GM18858 (cell line): Measurements from ENCODE around the gene TRAPPC5.
"Not testable (repeated sequence)": the region's sequence is repeated elsewhere in the genome, so short reads cannot be mapped to it uniquely, and the experiment has no call there.

Experiments used
- ATAC-seq: cut with Tn5 transposase; IDR thresholded peaks from one replicate; pipeline ENCODE4 v1.9.1; 2021; ENCODE audit not compliant: unreplicated experiment

TRAPPC5 gene

DNA sequence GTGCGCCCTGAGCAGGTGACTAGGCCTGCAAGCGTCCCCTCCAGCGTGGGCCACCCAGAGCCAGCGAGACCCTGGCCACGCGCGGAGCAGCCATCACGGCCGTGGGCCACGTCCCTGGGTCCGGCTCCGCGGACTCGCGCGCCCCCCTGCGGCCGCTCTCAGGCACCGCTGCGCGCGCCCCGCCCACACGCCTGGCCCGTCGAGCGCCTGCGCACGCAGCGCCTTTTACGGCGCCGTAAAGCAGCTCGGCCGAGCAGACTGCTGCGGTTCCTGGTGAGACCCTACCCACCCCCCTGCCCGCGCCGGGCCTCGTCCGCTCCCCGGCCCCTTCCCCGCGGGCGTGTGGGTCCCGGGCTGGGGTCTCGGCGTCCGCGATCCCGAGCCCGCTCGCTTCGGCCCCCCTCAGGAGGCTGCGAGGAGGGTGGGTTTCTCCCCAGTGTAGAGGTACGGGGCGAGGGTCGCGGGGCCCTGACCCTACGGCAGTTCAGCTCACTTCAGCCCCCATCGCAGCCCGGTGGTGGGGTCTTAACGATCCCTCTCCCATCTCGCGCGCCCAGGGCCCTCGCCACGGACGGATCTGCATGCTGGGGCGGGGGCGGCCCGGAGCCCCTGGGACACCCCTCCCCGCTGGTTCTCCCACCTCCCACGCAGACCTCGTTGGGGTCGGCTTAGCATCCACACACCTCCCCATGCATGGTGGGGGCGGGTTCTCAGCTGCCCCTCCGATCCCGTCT is at the start of gene TRAPPC5:
Gene TRAPPC5, plus strand, starts transcription at position 228 of the 734 bp plus-strand sequence. CDS start 1,421 bp downstream, outside the sequence.
- ATAC-seq, result no peak

DNA sequence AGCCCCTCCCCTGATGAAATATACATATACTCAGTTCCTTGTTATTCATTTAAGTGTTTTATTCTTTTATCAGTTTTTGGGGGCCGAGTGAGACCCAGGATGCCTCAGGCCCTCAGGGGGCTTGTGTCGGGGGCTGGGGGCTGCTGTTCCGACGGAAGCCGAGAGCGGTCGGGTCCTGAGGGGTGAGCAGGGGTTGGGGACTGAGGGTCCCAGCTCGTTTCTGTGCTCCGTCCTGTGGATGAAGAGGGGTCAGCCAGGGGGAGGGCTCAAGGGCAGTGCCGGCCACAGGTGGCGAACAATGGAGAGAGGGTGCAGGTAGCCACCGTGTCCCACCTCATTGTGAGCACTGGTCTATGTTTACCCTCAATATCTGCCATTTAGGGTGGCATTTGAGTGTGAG is 49.1 kb upstream of the TRAPPC5 start:
- ATAC-seq, result no peak

DNA sequence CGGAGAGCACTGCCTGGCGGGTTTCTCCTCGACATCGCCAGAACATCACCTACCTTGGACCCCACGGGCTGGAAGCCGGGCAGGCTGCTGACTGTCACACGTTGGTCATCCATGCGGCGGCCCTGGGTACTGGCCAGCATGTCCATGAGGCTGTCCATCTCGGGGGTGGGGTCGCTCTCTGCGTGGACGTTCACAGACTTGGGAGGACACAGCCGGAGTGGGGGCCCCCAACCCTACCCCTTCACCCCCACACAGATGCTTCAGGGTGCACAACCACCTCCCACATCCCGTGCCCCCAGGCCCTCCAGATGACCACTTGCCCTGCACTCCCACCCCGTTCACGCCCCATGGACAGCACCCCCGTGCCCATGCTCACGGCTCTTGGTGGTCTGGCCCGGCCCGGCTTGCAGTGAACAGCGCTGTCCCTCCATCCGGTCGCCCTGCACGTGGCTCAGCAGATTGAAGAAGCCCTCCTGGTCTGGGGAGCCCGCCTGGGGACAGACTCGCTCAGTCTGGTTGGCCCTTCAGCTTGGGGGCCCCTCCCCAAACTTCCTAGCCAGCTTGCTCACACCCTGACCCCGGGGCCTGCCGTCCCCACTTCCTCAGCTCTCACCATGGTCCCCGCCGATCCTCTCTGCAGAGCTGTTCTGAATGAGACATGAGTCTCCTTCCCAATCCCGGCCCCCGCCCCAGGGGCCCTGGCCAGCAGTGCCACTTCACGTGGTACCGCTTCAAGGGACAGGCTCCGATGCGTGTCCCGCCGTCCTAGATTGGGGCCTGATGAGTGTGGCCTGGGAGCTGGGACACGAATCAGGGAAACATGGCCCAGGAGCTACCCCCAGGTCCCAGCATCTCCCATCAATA is 48.1 kb upstream of the TRAPPC5 start:
- no peak for ATAC-seq

DNA sequence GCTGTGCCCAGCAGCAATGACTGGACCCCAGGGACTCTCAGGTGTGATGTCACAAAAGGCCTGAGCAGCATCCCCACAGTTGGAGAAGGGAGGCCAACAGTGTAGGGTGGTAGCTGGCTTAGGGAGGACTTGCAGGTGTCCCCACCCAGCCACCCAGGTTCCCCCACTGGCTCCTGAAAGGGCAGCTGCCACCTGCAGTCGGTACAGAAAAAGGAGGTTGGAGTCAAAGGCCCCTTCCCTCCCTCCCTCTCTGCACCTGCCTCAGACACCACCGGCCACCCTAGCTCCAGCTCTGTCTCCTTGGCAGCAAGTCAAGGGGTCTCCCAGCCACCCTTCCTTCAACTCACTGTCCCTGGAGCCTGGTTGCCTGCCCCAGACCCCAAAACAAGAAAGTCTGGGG is 46.9 kb upstream of the TRAPPC5 start, which contains the start of gene PCP2:
Gene PCP2, minus strand, starts transcription at position 22 of the 400 bp plus-strand sequence. CDS start 262 bp downstream, outside the sequence.
- no peak for ATAC-seq

DNA sequence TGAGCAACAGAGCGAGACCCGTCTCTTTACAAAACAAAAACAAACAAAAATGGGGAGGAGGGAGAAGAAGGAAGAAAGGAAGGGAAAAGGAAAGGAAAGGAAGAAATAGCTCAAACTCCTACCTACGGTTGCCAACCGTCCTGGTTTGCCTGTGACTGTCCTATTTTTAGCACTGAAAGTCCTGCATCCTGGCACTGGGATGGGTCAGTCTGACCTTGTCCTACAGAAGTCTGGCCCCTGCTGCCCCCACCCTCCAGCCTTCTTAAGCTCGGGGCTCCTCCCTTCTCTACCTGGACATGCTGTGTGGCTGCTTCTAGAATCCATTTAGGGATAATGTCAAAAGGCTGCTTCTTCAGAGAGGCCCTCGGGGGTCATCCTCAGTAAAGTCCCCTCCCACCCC is 45.0 kb upstream of the TRAPPC5 start:
- no peak for ATAC-seq

DNA sequence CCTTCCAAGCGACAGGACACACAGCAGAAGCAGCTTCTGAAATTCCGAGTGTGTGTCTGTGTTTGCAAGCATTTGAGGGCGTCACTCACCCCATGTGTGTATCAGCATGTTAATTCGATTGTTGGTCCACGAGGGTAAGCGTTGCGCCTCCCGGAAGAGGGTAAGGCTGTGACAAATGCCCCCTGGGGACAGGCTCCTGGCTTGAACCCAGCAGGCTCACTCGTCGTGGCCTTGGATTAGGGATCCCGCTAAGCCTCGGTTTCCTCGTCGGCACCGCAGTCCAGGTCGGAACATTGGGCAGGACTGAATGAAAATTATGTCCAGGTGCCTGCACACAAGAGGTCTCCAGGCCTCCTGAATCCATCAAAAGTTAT is 44.3 kb upstream of the TRAPPC5 start:
- ATAC-seq, result no peak

DNA sequence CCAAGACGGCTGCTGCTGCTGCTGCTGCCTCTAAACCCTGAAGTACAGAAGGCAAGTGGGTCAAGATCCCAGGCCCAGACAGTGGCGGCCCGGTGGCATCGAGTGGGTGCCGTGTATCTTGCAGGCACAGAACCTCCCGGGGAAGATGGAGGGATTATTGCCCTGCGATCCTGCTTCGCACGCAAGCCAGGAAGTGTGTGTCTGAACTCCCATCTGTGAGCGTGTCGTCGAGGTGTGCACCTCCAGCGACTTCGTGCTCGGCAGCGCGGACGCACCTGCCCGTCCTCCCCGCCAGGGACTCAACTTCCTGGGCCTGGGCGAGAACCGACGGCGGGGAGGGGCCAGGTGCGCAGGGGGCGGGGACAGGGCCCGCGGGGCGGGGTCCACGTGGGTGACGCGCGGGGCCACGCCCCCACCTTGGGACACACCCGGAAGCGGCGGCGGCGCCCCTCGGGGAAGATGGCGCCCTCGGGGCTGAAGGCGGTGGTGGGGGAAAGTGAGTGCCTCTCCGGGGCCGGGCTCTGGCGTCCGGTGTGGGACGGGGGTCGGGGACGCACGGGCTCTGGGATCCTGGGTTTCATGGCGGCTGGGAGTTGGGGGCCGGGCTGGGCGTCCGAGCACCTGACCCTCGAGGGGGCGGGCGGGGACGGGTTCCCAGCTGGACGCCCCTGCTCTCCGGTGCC is 43.8 kb upstream of the TRAPPC5 start, which contains the start of gene STXBP2:
Gene STXBP2, plus strand, starts transcription at position 420 of the 683 bp plus-strand sequence. Its CDS starts 40 bp downstream, at position 460.
- ATAC-seq, result no peak

DNA sequence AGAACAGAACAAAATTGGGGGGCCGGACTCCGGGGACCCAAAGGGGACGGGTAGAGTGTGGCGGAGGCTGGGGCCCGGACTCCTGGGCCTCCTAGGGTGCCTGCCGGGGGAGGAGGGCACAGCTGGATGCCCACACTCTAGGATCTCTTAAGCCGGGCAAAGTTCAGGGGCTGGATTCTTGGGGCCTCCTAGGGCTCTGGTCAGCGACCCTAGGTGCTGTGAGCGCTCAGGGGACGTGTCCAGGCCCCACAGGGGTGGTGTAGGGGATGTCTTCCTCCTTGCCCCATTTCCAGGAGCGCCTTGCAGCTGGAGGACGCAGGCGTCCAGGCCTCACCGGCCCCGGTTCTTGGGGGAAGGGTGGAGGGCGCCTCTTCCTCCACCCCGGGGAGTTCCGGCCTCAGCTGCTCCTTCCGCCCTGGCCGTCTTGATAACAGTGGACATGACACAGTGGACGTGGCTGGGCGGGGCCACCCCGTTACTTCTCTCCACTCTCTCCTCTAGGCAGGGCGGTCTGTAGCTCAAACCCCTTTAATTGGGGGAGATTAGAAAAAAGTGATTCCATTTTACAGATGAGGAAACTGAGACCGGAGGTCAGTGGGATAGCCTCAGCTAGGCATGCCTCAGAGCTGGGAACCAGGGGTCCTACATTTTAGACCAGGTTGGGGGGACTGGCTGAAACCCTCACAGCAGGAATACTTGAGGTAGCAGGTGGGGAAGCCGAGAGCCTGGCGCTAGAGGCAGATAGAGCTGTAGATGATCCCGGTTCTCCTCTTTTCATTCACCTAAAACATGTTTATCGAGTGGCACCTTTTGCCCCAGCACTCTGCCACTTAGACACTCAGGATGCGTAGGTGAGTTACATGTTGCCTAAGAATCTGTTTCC is 43.0 kb upstream of the TRAPPC5 start:
- ATAC-seq, result no peak

DNA sequence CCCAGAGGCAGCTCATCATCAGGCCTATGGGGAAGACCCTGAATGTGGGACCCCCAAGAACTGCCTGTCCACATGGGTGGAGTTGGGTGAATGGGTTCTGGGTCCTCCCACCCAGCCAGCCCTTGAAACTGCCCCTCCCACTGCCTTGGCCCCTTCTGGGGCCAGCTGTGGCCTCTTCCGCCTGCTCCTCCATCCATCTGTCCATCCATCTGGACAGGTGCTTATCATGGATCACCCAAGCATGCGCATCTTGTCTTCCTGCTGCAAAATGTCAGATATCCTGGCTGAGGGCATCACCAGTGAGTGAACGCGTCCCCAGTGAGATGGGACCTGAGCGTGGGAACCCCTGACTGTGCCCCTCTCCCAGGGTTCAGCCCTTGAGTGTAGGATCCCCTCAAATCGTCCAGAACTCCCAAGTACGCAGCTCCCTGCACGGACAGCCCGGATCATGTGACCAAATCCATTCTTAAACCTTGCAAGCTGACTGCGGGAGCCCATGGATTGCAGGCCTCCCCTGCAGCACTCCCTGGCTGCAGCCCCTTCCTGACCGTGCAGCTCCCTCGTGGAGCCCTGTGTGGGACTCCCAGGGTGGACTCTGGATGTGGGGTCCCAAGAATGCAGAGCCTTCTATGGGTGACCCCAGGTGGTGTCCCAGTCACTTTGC is 41.7 kb upstream of the TRAPPC5 start:
- ATAC-seq, result no peak

DNA sequence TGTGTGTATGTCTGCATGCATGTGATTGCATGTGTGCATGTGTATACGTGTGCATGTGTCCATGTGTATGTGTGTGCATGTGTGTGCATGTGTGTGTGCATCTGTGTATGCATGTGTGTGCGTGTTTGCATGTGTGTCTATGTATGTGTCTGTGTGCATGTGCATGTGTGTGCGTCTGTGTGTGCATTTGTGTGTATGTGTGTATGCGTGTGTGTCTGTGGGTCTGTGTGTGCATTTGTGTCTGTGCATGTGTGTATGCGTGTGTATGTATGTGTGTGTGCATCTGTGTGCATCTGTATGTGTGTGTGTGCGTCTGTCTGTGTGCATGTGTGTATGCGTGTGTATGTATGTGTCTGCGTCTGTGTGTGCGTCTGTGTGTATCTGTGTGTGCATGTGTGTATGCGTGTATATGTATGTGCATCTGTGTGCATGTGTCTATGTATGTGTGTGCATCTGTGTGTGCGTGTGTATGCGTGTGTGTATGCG is 40.7 kb upstream of the TRAPPC5 start:
- ATAC-seq, result no peak

DNA sequence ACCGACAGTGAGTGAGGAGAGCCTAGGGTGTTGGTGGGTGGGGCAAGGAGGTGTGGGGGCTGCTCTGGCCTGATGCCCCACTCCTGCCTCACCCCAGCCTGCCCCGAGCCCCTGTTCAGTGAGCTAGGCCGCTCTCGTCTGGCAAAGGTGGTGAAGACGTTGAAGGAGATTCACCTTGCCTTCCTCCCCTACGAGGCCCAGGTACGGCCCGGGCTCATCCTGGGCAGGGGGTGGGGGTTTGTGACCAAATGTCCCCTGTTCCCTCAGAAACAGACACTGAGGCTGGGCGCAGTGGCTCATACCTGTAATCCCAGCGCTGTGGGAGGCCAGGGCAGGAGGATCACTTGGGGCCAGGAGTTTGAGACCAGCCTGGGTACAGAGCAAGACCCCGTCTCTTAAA is 39.8 kb upstream of the TRAPPC5 start:
- ATAC-seq, result no peak

DNA sequence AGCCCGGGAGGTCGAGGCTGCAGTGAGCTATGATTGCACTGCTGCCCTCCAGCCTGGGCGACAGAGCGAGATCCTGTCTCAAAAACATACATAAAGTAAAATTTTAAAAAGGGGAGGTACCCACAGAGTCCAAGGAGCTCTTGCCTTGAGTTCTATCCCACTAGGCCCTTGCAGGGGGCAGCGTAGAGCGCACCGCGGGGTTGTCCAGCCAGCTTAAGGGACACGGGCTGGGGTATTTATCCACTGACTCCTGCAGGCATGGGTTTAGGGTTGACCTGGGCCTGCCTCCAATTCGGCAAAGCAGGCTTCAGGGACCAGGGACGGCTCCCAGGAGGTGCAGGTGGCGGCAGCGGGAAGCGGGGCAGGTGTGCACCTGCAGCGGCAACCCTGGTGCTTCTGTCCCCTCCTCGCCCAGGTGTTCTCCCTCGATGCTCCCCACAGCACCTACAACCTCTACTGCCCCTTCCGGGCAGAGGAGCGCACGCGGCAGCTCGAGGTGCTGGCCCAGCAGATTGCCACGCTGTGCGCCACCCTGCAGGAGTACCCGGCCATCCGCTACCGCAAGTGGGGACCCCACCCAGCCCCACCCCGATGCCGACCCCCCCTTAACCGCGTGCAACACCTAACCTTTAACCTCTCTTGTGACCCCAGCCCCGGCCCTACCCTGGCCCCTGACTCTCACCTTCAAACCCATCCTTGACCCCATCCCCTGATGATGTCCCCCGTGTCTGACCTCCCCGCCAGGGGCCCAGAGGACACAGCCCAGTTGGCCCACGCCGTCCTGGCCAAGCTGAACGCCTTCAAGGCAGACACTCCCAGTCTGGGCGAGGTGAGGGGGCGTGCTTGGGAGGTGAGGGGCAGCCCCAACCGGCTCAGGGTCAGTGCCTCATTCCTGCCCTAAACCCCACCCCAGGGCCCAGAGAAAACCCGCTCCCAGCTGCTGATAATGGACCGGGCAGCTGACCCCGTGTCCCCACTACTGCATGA is 39.0 kb upstream of the TRAPPC5 start:
- no peak for ATAC-seq

DNA sequence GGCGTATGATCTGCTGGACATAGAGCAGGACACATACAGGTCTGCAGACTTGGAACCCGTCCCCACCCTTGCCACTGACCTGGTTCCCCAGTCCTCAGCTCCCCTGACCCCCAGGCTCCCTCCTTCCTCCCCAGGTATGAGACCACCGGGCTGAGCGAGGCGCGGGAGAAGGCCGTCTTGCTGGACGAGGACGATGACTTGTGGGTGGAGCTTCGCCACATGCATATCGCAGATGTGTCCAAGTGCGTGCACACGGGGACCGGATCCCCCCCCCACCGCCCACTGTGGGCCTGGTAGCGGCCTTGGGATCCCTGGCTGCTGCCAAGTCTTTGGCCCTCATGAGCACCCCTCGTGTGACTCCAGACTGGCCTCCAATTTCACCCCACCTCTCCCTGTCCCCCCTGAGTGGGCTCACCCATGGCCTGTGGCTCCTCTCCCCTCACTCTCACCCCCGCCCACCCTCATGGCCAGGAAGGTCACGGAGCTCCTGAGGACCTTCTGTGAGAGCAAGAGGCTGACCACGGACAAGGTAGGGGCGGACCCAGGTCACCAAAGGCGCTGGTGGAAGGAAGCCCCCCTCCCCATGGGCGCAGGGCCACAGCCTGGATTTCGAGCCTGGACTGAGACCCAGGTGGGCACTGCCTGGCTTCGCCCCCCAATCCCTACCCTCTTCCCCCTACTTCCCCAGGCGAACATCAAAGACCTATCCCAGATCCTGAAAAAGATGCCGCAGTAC is 38.2 kb upstream of the TRAPPC5 start:
- ATAC-seq, result no peak

DNA sequence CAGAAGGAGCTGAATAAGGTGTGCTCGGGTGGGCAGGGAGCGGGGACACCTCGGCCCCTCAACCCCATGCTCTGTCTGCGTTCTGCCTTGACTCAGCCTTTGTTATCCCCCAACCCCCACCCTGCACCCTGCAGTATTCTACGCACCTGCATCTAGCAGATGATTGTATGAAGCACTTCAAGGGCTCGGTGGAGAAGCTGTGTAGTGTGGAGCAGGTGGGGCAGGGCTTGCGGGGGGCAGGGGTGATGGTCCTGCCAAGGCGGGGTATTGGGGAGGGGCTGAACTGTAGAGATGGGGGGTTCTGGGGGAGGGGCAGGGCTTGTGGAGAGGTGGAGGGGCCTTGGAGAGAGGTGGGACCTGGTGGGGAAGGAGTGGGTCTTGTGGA is 37.6 kb upstream of the TRAPPC5 start:
- no peak for ATAC-seq

DNA sequence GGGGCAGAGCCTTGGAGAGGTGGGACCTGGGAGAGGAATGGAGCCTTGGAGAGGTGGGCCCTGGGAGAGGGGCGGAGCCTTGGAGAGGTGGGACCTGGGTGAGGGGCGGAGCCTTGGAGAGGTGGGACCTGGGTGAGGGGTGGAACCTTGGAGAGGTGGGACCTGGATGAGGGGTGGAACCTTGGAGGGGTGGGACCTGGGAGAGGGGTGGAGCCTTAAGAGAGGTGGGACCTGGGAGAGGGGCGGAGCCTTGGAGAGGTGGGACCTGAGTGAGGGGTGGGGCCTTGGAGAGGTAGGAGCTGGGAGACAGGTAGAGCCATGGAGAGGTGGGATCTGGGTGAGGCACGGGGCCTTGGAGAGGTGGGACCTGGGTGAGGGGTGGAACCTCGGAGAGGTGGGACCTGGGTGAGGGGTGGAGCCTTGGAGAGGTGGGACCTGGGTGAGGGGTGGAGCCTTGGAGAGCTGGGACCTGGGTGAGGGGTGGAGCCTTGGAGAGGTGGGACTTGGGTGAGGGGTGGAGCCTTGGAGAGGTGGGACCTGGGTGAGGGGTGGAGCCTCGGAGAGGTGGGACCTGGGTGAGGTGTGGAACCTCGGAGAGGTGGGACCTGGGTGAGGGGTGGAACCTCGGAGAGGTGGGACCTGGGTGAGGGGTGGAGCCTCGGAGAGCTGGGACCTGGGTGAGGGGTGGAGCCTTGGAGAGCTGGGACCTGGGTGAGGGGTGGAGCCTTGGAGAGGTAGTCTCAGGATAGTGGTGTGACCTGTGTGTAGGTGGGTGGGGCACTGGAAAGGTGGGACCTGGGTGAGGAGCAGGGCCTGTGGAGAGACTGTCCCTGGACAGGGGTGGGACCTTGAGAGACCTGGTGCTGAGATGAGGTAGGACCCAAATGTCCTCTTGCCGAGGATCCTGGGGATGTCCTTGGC is 36.7 kb upstream of the TRAPPC5 start:
- not testable (repeated sequence) for ATAC-seq

DNA sequence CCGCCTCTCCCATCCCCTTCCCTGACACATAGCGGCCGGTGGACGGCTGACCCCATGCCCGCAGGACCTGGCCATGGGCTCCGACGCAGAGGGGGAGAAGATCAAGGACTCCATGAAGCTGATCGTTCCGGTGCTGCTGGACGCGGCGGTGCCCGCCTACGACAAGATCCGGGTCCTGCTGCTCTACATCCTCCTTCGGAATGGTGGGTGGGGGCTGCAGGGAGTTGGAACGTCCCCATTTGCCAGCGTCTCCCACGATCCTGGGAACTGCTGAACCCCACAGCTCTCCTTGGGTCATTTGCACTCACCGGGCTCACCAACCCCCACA is 36.1 kb upstream of the TRAPPC5 start:
- no peak for ATAC-seq

DNA sequence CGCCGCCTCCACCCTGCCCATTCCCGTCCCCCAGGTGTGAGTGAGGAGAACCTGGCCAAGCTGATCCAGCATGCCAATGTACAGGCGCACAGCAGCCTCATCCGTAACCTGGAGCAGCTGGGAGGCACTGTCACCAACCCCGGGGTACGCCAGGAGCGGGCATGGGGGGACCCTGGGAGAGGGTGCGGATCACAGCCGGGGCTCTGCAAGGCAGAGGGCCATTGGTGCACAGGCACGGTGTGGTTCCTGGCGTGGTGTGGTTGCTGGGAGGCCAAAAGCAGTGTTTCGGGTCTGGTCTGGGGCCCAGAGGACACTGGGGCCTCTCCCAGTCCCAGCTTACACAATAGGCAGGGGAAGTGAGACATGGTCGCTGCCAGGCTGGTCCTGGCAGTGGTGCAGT is 35.5 kb upstream of the TRAPPC5 start:
- ATAC-seq, result no peak
